ENCODE measurements around the gene FOXO3B.
"Not testable (repeated sequence)": the region's sequence is repeated elsewhere in the genome, so short reads cannot be mapped to it uniquely, and the experiment has no call there.

GRCh38 chr17:18636237-18636636, 45.9 kb downstream of the FOXO3B start:
- TF ChIP-seq, protein P1, sequence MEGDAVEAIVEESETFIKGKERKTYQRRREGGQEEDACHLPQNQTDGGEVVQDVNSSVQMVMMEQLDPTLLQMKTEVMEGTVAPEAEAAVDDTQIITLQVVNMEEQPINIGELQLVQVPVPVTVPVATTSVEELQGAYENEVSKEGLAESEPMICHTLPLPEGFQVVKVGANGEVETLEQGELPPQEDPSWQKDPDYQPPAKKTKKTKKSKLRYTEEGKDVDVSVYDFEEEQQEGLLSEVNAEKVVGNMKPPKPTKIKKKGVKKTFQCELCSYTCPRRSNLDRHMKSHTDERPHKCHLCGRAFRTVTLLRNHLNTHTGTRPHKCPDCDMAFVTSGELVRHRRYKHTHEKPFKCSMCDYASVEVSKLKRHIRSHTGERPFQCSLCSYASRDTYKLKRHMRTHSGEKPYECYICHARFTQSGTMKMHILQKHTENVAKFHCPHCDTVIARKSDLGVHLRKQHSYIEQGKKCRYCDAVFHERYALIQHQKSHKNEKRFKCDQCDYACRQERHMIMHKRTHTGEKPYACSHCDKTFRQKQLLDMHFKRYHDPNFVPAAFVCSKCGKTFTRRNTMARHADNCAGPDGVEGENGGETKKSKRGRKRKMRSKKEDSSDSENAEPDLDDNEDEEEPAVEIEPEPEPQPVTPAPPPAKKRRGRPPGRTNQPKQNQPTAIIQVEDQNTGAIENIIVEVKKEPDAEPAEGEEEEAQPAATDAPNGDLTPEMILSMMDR (IDR thresholded peaks at IDR 0.05), result not testable (repeated sequence)
- not testable (repeated sequence) for TF ChIP-seq EZH2 (IDR thresholded peaks at IDR 0.05; ENCODE audit: borderline replicate concordance, insufficient read depth, low read depth, low read length, poor library complexity, severe bottlenecking)

All from B cell (primary cell).